IMR-90 (cell line): ENCODE results near the gene CTBP2. TPM values are rescaled to one million over a fixed set of nuclear protein-coding genes. Genes with fewer than 3 reads are reported as not detected.

Source experiments
- ATAC-seq: fragments of 200-7000 bp; cut with Tn5 transposase; 2 replicates; pipeline ENCODE4 v1.9.1; 2020; ENCODE audit warnings: low read depth, mild to moderate bottlenecking, moderate library complexity
- BruUV-seq: library from RNA; stranded (reverse); fragments of 400-500 nt; replicated peaks from 2 replicates; lab custom pipeline; 2021; lab: Mats Ljungman, UMichigan
- CTCF ChIA-PET: fragments of 300-600 bp; formaldehyde crosslinking; extraction: SDS; loops from one replicate; lab custom pipeline; 2021; ENCODE audit warnings: antibody characterized with exemption; lab: Yijun Ruan, JAX
- POLR2A ChIA-PET: fragments of 300-600 bp; sonication (Branson Sonifier 250); formaldehyde crosslinking; loops from one replicate; lab custom pipeline; 2022; ENCODE audit warnings: antibody characterized with exemption; ENCODE audit not compliant: unreplicated experiment; lab: Charles Lee
- DNase-seq: peaks from one replicate; pipeline ENCODE4 v3.0.0; 2013
- H2AFZ ChIP-seq: replicated peaks from 2 replicates; pipeline ENCODE3; 2013; ENCODE audit warnings: low read length, mild to moderate bottlenecking; ENCODE audit not compliant: poor library complexity
- H2AK5ac ChIP-seq: 2 replicates; pipeline ENCODE4 v1.6.1; 2013; ENCODE audit warnings: low read depth, low read length, inconsistent platforms
- H2AK9ac ChIP-seq: replicated peaks from 2 replicates; pipeline ENCODE3; 2013; ENCODE audit warnings: mild to moderate bottlenecking, low read depth, low read length, moderate library complexity; ENCODE audit not compliant: poor library complexity
- H2BK120ac ChIP-seq: 2 replicates; pipeline ENCODE4 v1.6.1; 2013; ENCODE audit warnings: low read depth, low read length, inconsistent platforms
- H2BK15ac ChIP-seq: 3 replicates; pipeline ENCODE4 v1.6.1; 2013; ENCODE audit warnings: low read depth, low read length, inconsistent platforms
- H2BK20ac ChIP-seq: 2 replicates; pipeline ENCODE4 v1.6.1; 2013; ENCODE audit warnings: low read depth, mild to moderate bottlenecking, inconsistent platforms, low read length, moderate library complexity
- H2BK5ac ChIP-seq: 2 replicates; pipeline ENCODE4 v1.6.1; 2013; ENCODE audit warnings: mild to moderate bottlenecking, low read depth, low read length, inconsistent platforms; ENCODE audit not compliant: poor library complexity, severe bottlenecking
- H3K14ac ChIP-seq: replicated peaks from 2 replicates; pipeline ENCODE4 v1.6.1; 2013; ENCODE audit warnings: low read depth, low read length, inconsistent platforms
- H3K18ac ChIP-seq: 2 replicates; pipeline ENCODE4 v1.6.1; 2013; ENCODE audit warnings: low read depth, low read length, control low read depth
- H3K23ac ChIP-seq: 2 replicates; pipeline ENCODE4 v1.6.1; 2013; ENCODE audit warnings: low read depth, low read length, inconsistent platforms
- H3K27ac ChIP-seq: 2 replicates; pipeline ENCODE4 v1.5.1; 2013; ENCODE audit warnings: mild to moderate bottlenecking, control low read depth, low read length; ENCODE audit not compliant: insufficient read depth
- H3K27me3 ChIP-seq: 2 replicates; pipeline ENCODE4 v1.6.1; 2013; ENCODE audit warnings: low read length; ENCODE audit not compliant: control insufficient read depth, insufficient read depth
- H3K36me3 ChIP-seq: 2 replicates; pipeline ENCODE4 v1.6.1; 2013; ENCODE audit warnings: low read length, mixed read lengths; ENCODE audit not compliant: control insufficient read depth, insufficient read depth
- H3K4ac ChIP-seq: 2 replicates; pipeline ENCODE4 v1.6.1; 2013; ENCODE audit warnings: low read depth, low read length, inconsistent platforms
- H3K4me1 ChIP-seq: 2 replicates; pipeline ENCODE4 v1.6.1; 2013; ENCODE audit warnings: low read length, mixed read lengths; ENCODE audit not compliant: control insufficient read depth, insufficient read depth
- H3K4me2 ChIP-seq: 2 replicates; pipeline ENCODE4 v1.6.1; 2013; ENCODE audit warnings: low read depth, mild to moderate bottlenecking, control low read depth, low read length, moderate library complexity
- H3K4me3 ChIP-seq: 2 replicates; pipeline ENCODE4 v1.5.1; 2013; ENCODE audit warnings: low read depth, mild to moderate bottlenecking, control low read depth, low read length, moderate library complexity; ENCODE audit not compliant: insufficient read depth
- H3K56ac ChIP-seq: 2 replicates; pipeline ENCODE4 v1.6.1; 2013; ENCODE audit warnings: low read length, inconsistent platforms; ENCODE audit not compliant: insufficient read depth; ENCODE audit errors: extremely low read depth
- H3K79me1 ChIP-seq, 2 experiments: 2 replicates each; pipeline ENCODE4 v1.6.1; 2013; ENCODE audit warnings: low read length in 2 of 2, inconsistent platforms in 1 of 2, low read depth in 1 of 2
- H3K9ac ChIP-seq: 2 replicates; pipeline ENCODE4 v1.6.1; 2013; ENCODE audit warnings: low read depth, low read length, control low read depth
- H3K9me1 ChIP-seq: 2 replicates; pipeline ENCODE4 v1.6.1; 2013; ENCODE audit warnings: low read length, inconsistent platforms; ENCODE audit not compliant: insufficient read depth
- H3K9me3 ChIP-seq: 2 replicates; pipeline ENCODE4 v1.6.1; 2013; ENCODE audit warnings: low read length; ENCODE audit not compliant: control insufficient read depth, insufficient read depth
- H4K20me1 ChIP-seq: 2 replicates; pipeline ENCODE4 v1.6.1; 2013; ENCODE audit warnings: low read length, inconsistent platforms; ENCODE audit not compliant: insufficient read depth
- H4K5ac ChIP-seq: 2 replicates; pipeline ENCODE4 v1.6.1; 2013; ENCODE audit warnings: mild to moderate bottlenecking, low read depth, low read length, control low read depth
- H4K8ac ChIP-seq, 2 experiments: 2 replicates each; pipeline ENCODE4 v1.6.1; 2013; ENCODE audit warnings: low read depth in 2 of 2, low read length in 2 of 2, control low read depth in 1 of 2, inconsistent platforms in 1 of 2
- H4K91ac ChIP-seq: 2 replicates; pipeline ENCODE4 v1.6.1; 2013; ENCODE audit warnings: low read depth, low read length, inconsistent platforms; ENCODE audit not compliant: insufficient read depth
- BHLHE40 ChIP-seq: fragments of 150-350 bp; IDR thresholded peaks from 2 replicates; pipeline ENCODE4 v1.6.1; 2016; ENCODE audit warnings: mild to moderate bottlenecking, low read depth, low read length
- CEBPB ChIP-seq: IDR thresholded peaks from 2 replicates; pipeline ENCODE4 v1.6.1; 2012; ENCODE audit warnings: low read depth, low read length, improper control_type of control experiment
- CHD1 ChIP-seq: IDR thresholded peaks from 2 replicates; pipeline ENCODE4 v1.6.1; 2012; ENCODE audit warnings: low read depth, low read length, improper control_type of control experiment
- CTCF ChIP-seq: conservative IDR thresholded peaks from 2 replicates; pipeline ENCODE4 v1.5.1; 2012; ENCODE audit warnings: mild to moderate bottlenecking, low read depth, low read length, improper control_type of control experiment
- ELK1 ChIP-seq: fragments of 150-350 bp; IDR thresholded peaks from 2 replicates; pipeline ENCODE4 v1.6.1; 2016; ENCODE audit warnings: low read depth, mild to moderate bottlenecking, low read length, moderate library complexity, borderline replicate concordance
- FOS ChIP-seq: fragments of 150-350 bp; IDR thresholded peaks from 2 replicates; pipeline ENCODE4 v1.6.1; 2016; ENCODE audit warnings: low read depth, low read length
- MAFK ChIP-seq: IDR thresholded peaks from 2 replicates; pipeline ENCODE4 v1.6.1; 2012; ENCODE audit warnings: low read depth, low read length, improper control_type of control experiment
- MAZ ChIP-seq: IDR thresholded peaks from 2 replicates; pipeline ENCODE4 v1.6.1; 2012; ENCODE audit warnings: low read depth, mild to moderate bottlenecking, low read length, improper control_type of control experiment, moderate library complexity, borderline replicate concordance
- MXI1 ChIP-seq: IDR thresholded peaks from 2 replicates; pipeline ENCODE4 v1.6.1; 2012; ENCODE audit warnings: low read depth, mild to moderate bottlenecking, low read length, moderate library complexity, borderline replicate concordance
- NFE2L2 ChIP-seq: fragments of 150-350 bp; IDR thresholded peaks from 2 replicates; pipeline ENCODE4 v1.6.1; 2016; ENCODE audit warnings: low read depth, mild to moderate bottlenecking, low read length
- RAD21 ChIP-seq: IDR thresholded peaks from 2 replicates; pipeline ENCODE4 v1.6.1; 2012; ENCODE audit warnings: low read length, improper control_type of control experiment
- RCOR1 ChIP-seq: IDR thresholded peaks from 2 replicates; pipeline ENCODE4 v1.6.1; 2012; ENCODE audit warnings: mild to moderate bottlenecking, low read length, improper control_type of control experiment; ENCODE audit not compliant: insufficient replicate concordance
- RFX5 ChIP-seq: IDR thresholded peaks from 2 replicates; pipeline ENCODE4 v1.8.0; 2012; ENCODE audit warnings: low read depth, mild to moderate bottlenecking, low read length, moderate library complexity
- SMC3 ChIP-seq: fragments of 150-350 bp; IDR thresholded peaks from 2 replicates; pipeline ENCODE4 v1.6.1; 2016; ENCODE audit warnings: low read depth, mild to moderate bottlenecking, antibody characterized with exemption, low read length, moderate library complexity
- USF2 ChIP-seq: fragments of 150-350 bp; IDR thresholded peaks from 2 replicates; pipeline ENCODE4 v1.6.1; 2017; ENCODE audit warnings: mild to moderate bottlenecking, antibody characterized with exemption, low read length, low read depth
- WGBS, 2 experiments: methylation state at CpG; one replicate each; pipeline versions ENCODE4 v1.1.5 to v1.1.7; 2013; ENCODE audit warnings: missing lambda C conversion rate in 2 of 2; ENCODE audit not compliant: insufficient read length in 1 of 2; ENCODE audit errors: extremely low coverage in 2 of 2; 5-methylcytosine and 5-hydroxymethylcytosine counted together
- dilution Hi-C: fragments of 300-500 bp; cut with HindIII; formaldehyde crosslinking; loops from one replicate; pipeline ENCODE4 v1.14.3; 2018; ENCODE audit warnings: low sequenced_read_pairs; ENCODE audit not compliant: unreplicated experiment
- in situ Hi-C: fragments of 300-500 bp; cut with MboI; formaldehyde crosslinking; loops from 3 replicates; pipeline ENCODE4 v1.14.3; 2019; ENCODE audit warnings: low sequenced_read_pairs, inconsistent platforms, mixed read lengths
- intact Hi-C: fragments of 100-400 bp; cut with micrococcal nuclease; formaldehyde crosslinking; loops from 2 replicates; pipeline ENCODE4 v1.10.0; 2022
- polyA plus RNA-seq, 3 experiments: library from polyadenylated mRNA; depleted of rRNA; stranded (reverse); fragments of >200 nt; gene quantifications; 2 replicates each; pipeline ENCODE4 v1.2.3, GENCODE V29; 2012; ENCODE audit warnings: low replicate concordance in 1 of 3
- total RNA-seq: library from RNA; depleted of rRNA; stranded (reverse); fragments of >200 nt; gene quantifications from 2 replicates; pipeline ENCODE4 v1.2.3, GENCODE V29; 2012

CTBP2 gene
- total and polyA plus RNA-seq, 2 of the 4 experiments (the other 2 are of a cell fraction), result 81.0 to 86.6 TPM

- no peak overlapping the region for H2AK5ac ChIP-seq
- H2BK20ac ChIP-seq, result no peak overlapping the region
- no TSS peak for BruUV-seq
- no peak overlapping the region for H3K4me2 ChIP-seq
- H3K4me1 ChIP-seq, result peaks cover 15% of the 10 kb centered on the region; the same call in 1 of the 2 replicates
- dilution Hi-C loops, result no loop called here
- no peak overlapping the region for H4K8ac ChIP-seq
- ChIA-PET POLR2A (no interaction called here), CTCF (no interaction called here)
- H3K4me3 ChIP-seq, result no peak overlapping the region
- peaks cover 92% of the 10 kb centered on the region for H4K20me1 ChIP-seq
- H3K18ac ChIP-seq, result no peak overlapping the region
- ATAC-seq (no peak), DNase-seq (no peak)
- H2BK120ac ChIP-seq, result no peak overlapping the region
- H3K23ac ChIP-seq, result no peak overlapping the region
- no peaks in the 10 kb centered on the region for H3K9me3 ChIP-seq
- no peaks in the 10 kb centered on the region for H3K27me3 ChIP-seq
- H3K4ac ChIP-seq, result no peak overlapping the region
- intact Hi-C loops, result no loop called here
- no peak overlapping the region for H2AFZ ChIP-seq
- peaks cover 4% of the 10 kb centered on the region for H3K36me3 ChIP-seq
- peaks cover 46 to 90% of the 10 kb centered on the region in 2 experiments for H3K79me1 ChIP-seq
- H3K56ac ChIP-seq, result no peak overlapping the region
- no peak overlapping the region for H2BK5ac ChIP-seq
- TF ChIP-seq ELK1 (no peak), FOS (no peak), SMC3 (no peak), CHD1 (no peak), MAFK (no peak), NFE2L2 (no peak), MXI1 (no peak), MAZ (no peak), USF2 (no peak), BHLHE40 (no peak), RAD21 (no peak), RCOR1 (no peak), RFX5 (no peak), CEBPB (no peak), CTCF (no peak)
- H2BK15ac ChIP-seq, result no peak overlapping the region
- no peak overlapping the region for H4K5ac ChIP-seq
- no peak overlapping the region for H3K9ac ChIP-seq
- H3K27ac ChIP-seq, result no peak overlapping the region
- H3K14ac ChIP-seq, result no peak overlapping the region
- H3K9me1 ChIP-seq, result peaks cover 47% of the 10 kb centered on the region
- H4K91ac ChIP-seq, result no peak overlapping the region
- H2AK9ac ChIP-seq, result no peak overlapping the region
- in situ Hi-C loops, result no loop called here
- 100% methylated on average over 1 of the region's 16 CpGs; no CpG with 5 or more reads in 1 of the 2 experiments for WGBS, 2 experiments
Observed at GRCh38 chr10:125114761-125115391, 45.5 kb downstream of the CTBP2 start.
